ENCODE data around the gene LRRC10.
A peak's percentile ranks its signal among the peaks of the same experiment; 100 is the strongest.
"Not testable (repeated sequence)": the region's sequence is repeated elsewhere in the genome, so short reads cannot be mapped to it uniquely, and the experiment has no call there.

The LRRC10 gene

DNA sequence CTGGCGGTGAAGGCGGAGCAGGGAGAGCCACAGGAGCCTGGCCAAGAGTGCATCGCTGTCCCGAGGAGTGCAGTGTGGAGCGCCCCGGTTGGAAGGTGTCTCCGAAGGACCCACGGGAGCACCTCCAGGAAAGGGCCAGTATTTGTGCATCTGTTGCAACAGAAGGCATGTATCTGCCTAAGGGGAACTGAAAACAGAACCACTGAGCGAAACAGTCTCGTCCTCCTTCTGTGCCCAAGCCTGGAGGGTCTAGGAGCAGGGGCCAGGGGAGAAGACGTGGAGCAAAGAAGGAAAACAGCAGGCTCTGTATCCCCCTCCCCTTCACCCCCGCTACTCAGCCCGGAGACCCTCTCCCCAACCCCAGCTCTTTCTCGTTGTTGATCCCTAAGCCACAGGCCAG lies 5.3 kb upstream of the LRRC10 start:
- DNase-seq: no peak

GRCh38 chr12:69613351-69613750 lies 2.6 kb upstream of the LRRC10 start:
- DNase-seq: no peak

GRCh38 chr12:69610126-69610525 lies 581 bp downstream of the LRRC10 start:
- no peak for DNase-seq

GRCh38 chr12:69608114-69608513 lies 2.6 kb downstream of the LRRC10 start:
- no peak for DNase-seq

DNA sequence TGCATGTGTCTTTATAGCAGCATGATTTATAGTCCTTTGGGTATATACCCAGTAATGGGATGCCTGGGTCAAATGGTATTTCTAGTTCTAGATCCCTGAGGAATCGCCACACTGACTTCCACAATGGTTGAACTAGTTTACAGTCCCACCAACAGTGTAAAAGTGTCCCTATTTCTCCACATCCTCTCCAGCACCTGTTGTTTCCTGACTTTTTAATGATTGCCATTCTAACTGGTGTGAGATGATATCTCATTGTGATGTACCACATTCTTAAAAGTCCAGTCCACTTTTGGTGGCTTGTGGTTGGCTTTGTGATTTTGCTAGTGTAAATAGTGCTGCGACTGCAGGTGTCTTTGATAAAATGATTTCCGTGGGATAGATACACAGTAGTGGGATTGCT lies 6.4 kb downstream of the LRRC10 start:
- not testable (repeated sequence) for DNase-seq

DNA sequence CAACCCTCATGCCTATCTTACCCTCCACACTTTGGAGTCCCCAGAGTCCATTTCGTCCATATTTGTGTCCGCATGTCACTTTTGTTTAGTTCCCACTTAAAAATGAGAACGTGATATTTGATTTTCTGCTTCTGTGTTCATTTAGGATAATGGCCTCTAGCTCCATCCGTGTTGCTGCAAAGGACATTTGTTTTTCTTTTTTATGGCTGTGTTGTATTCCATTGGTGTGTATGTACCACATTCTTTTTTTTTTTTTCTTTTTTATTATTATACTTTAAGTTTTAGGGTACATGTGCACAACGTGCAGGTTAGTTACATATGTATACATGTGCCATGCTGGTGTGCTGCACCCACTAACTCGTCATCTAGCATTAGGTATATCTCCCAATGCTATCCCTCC lies 7.2 kb downstream of the LRRC10 start:
- DNase-seq: not testable (repeated sequence)

- no peak for DNase-seq
Measured at GRCh38 chr12:69602954-69603353, 7.8 kb downstream of the LRRC10 start.

- DNase-seq: no peak
Measured at GRCh38 chr12:69601962-69602685, 8.6 kb downstream of the LRRC10 start.

DNA sequence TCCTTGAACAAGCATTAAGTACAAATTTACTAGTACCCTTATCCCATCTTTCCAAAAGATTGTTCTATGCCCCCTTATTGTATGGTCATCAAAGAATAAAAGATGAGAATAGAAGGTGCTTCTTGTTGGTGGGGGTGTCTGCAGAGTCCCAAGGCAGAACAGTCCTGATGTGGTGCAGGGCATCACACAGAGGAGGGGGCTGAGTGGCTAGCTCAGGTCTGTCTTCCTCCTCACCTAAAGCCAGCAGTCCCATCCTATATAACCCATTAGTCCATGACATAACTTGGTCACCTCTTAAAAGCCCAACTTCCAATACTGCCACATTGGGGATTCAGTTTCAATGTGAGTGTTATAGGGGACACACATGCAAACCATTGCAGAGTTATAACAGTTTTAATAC lies 9.9 kb downstream of the LRRC10 start:
- no peak for DNase-seq

GRCh38 chr12:69598174-69598753 lies 12.4 kb downstream of the LRRC10 start:
- no peak for DNase-seq

DNA sequence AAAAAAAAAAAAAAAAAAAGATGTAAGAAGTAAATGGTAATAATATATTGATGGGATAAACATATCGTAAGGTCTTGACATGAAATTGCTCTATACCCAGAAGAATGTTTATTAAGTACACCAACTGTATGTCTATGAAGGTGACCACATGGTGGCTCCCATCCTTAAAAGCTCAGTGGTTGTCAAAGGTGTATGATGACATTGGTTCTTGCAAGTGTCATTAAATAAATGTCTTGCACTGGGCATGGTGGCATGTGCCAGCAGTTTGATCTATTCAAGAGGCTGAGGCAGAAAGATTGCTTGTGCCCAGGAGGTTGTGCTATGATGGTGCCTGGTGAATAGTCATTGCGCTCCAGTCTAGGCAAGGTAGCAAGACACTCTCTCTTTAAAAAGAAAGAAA lies 15.0 kb downstream of the LRRC10 start:
- DNase-seq: no peak

DNA sequence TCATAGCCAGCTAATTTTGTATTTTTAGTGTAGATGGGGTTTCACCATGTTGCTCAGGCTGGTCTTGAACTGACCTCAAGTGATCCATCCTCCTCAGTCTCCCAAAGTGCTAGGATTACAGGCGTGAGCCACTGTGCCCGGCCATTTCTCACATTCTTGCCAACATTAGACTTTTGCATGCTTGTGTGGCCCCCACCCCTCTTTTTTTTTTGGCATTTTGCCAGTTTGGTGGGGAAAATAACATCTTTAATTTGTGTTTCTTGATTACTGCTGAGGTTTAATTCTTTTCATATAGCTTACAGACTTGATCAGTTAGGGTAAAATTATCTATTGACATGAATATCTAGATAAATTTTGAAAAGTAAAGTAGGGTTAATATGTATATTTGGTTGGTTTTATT lies 21.6 kb downstream of the LRRC10 start:
- no peak for DNase-seq

GRCh38 chr12:69588527-69588926 lies 22.2 kb downstream of the LRRC10 start:
- no peak for DNase-seq

DNA sequence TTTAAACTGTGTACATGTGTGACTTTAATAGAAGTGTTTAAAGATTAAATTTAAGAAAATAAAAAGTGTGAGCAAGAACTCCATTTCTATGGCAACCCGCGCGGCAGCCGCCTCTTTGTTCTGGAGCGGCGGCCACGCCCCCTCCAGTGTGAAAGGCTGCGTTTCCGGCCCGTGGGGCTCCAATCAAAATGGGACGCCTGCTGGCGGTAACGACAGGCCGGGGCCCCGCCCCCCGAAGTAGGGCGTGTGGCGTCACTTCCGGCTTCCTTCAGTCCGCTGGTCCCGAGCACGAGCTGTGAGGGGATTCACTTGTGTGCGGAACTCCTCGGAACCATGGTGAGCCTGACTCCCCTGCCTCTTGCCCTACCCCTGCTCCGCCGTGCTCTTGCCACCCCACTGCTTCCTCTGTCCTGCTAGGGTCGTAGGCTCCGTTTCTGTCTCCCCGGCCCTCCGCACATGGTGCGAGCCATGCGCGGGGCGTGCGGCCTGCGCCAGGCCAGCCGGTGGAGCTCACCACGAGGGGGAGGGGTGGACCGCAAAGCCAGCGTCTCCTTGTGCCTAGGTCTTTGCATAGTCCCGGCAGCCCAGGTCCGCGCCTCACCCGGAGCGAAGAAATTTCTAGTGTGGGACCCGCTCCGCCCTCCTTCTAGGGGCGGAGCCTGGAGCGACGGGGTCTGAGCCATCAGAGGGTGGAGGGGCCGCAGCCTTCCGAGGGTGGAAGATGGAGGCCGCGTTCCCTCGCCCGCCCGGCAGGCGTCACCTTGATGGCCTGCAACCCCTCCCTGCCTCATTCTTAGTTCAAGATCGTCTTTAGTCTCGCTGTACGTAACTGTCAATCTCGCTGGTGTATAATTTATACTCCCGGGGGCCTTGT lies 25.3 kb downstream of the LRRC10 start, which contains the start of gene CCT2:
Gene CCT2 (plus strand): TSS at position 271 of the 874 bp plus-strand sequence. CDS start 63 bp downstream, at position 334.
- peak; percentile 91 for DNase-seq

DNA sequence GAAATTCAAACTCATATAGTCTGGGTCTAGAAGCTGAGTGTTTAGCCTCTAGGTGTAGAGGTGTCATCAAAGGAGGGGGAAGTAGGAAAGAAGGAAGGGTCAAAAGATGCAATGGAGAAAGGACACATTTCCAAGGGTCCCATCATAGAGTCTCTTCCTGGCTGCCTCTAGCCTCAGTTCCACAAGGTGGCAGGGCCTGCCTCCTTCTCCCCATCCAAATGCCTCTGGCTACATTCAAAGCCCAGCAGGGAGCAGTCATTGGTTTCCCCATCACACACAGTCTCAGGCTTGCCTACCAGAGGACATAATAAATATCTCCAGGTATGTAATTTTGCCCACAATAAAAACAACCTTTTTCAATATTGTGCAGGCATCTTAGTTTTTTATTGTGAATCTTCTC lies 27.5 kb downstream of the LRRC10 start:
- DNase-seq: no peak

DNA sequence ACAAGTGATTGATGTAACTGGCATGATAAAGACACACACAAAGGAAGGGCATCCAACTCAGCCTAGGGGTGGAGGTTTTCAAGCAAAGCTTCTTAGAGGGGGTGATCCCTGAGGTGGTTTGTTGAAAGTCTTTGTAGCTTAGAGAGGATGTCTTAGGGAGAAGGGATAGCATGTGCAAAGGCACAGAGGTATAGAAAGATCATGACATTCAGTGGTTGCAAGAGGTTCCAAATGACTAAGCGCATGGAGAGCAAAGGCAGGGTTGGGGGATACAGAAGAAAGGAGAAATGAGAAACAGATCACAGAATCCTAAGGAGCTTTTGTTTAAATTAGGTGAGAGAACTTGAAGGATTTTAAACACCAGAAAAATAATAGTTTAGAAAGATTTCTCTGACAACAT lies 30.6 kb downstream of the LRRC10 start:
- DNase-seq: no peak

DNA sequence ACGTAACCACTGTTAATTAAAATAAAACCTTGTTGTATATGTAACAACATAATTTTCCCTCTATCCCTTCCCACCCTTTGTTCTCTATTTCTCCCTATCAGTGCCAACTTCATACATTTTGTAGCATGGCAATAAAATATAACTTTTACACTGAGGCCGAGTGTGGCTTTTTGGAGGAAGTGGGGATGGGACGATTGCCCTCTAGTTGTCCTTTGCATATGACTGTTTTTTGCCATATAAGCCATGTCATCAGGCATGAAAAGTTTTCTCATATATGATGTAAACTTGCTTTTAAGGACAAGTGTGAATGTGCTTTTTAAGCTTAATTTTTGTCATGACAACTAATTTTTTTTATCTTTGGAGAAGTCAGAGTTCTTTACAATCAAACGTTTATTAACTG lies 31.7 kb downstream of the LRRC10 start:
- DNase-seq: no peak

- no peak for DNase-seq
Measured at GRCh38 chr12:69578283-69578682, 32.4 kb downstream of the LRRC10 start.

DNA sequence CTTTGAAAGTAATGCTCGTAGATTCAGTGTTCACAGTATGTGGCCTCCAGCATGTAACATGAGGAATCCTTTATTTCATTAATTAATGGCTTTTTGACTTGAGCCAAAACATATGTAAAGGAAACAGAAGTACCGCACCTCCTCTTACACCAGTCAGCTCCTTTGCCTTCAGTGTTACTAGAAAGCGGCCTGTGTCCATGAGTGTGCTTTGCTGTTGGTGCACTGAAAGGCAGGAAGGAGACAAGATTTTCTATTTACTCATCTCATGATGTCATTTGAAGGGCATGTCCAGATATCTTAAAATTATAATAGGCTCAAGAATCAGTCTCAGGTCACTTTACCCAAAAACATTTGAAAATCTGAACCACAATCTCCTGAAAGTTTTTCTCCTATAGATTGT lies 35.4 kb downstream of the LRRC10 start:
- DNase-seq: no peak

- DNase-seq: no peak
Measured at GRCh38 chr12:69570545-69571399, 39.9 kb downstream of the LRRC10 start.

GRCh38 chr12:69570000-69570516 lies 40.6 kb downstream of the LRRC10 start:
- DNase-seq: no peak

GRCh38 chr12:69569236-69569635 lies 41.5 kb downstream of the LRRC10 start:
- no peak for DNase-seq
